HG03108 (cell line): Measurements from ENCODE around the gene ICE2.
"Not testable (repeated sequence)": the region's sequence is repeated elsewhere in the genome, so short reads cannot be mapped to it uniquely, and the experiment has no call there.

ENCODE experiments used
- ATAC-seq: cut with Tn5 transposase; IDR thresholded peaks from one replicate; pipeline ENCODE4 v1.9.1; 2021; ENCODE audit warnings: moderate library complexity; ENCODE audit not compliant: unreplicated experiment

ICE2 gene

DNA sequence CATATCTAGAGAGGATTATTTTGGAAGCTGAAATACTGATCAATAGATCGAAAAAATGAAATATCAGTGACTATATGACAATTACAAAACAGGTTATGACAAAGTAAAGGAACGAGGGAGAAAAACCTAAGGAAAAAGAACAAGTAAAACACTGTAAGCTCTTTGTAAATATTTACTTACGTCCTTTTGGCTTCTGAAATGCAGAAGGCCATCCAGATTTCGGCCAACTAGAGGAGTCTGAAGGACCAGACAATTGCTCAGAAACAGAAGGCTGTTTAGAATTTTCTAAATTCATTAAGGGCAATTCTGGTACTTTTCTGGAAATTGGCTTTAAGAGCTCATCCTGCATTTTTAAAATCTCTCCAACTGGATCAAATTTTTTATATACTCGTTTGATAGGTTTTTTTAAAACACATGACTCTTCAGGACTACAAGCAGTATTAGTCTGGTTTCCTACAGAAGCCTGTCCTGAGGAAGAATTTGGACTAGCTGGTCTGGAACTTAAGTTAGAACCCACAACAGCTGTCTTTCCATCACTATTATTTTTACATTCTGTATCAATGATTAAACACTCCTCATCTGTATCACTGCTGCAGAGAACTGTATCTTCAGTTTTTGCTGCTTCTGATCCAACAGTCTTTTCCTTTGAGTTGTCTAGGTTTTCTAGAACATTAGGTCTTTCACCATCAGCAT, 30.1 kb downstream of the ICE2 start:
- no peak for ATAC-seq

DNA sequence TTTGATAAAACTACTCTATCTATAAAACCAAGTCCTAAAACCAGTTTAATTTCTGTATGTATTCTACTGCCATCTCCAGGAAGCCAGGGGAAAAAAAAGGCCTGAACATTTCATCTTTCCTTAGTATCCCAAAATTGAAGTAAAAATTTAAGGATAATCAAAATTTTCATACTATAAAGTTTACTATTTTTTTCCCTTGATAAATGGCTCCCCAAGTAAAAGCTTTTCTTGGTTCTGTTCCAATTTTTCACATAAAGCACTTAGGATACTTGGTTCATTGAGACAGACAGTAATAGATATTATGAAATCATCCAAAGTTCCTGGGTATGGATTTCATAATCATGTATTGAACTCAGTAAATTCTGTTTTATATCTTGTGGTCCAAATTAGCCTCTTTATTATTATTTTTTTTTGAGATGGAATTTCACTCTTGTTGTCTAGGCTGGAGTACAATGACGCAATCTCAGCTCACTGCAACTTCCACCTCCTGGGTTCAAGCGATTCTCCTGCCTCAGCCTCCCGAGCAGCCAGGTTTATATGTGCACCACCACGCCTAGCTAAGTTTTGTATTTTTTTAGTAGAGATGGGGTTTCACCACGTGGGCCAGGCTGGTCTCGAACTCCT, 34.5 kb downstream of the ICE2 start:
- ATAC-seq: no peak

- no peak for ATAC-seq
These were observed 36.2 kb downstream of the ICE2 start for GRCh38 chr15:60442763-60443162.

- ATAC-seq: no peak
These were observed 36.8 kb downstream of the ICE2 start for GRCh38 chr15:60442031-60442650.

GRCh38 chr15:60441331-60441730, 37.6 kb downstream of the ICE2 start:
- ATAC-seq: no peak

DNA sequence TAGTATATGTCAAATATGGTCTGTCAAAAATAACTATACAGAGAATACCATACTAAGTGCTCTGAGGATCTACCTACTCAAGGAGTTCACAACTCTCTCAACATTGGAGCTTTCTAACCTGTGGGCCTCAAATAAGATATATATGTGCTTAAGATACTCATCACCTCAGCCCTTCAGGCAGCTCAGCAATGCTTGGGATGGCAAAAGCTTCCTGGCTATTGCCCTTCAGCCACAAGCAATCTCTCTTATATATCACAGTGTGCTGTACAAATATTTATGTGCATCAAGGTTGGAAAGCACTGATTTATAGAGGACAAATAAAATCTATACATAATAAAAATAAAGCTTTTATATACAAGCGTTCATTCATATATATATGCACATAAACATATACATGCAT, 40.3 kb downstream of the ICE2 start:
- no peak for ATAC-seq

DNA sequence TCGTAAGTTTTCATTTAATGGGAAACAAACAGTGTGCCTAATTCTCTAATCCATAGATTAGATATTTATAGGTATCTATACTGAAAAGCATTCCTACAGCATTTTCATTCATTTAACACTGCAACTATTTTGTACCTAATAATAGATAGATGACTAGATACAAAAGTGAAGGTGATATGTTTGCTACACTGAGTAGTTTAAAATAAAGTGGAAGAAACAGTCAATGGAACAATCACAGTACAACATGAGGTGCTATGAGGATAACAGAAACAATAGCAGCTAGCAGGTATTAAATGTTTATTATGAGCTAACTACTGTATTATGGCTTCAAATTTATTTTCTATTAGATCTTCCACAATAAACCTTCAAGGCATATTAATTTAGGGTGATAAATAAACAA, 50.0 kb downstream of the ICE2 start:
- no peak for ATAC-seq

- no peak for ATAC-seq
These were observed 52.0 kb downstream of the ICE2 start for GRCh38 chr15:60426870-60427508.

GRCh38 chr15:60425461-60425860, 53.5 kb downstream of the ICE2 start:
- ATAC-seq: no peak

GRCh38 chr15:60424006-60424405, 54.9 kb downstream of the ICE2 start:
- no peak for ATAC-seq

GRCh38 chr15:60423537-60423936, 55.4 kb downstream of the ICE2 start:
- no peak for ATAC-seq

DNA sequence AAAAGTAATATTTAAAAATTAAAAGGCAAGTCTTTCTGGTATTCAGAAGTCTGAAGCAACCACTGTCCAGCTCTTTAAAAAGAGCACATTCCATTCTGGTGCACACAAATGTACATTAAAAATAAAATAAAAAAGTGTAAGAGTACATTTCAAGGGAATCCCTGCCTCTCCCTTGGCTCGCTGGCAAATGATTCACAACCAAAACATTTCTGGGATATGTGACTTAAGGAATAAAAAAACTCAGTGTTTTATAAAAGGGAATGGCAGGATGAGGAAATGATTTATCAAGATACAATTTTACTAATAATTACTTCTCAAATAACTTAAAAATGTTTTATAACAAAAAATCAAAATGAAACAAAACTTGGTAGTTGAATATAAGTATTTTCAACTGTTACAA, 57.4 kb downstream of the ICE2 start:
- ATAC-seq: no peak

- ATAC-seq: no peak
These were observed 58.7 kb downstream of the ICE2 start for GRCh38 chr15:60420203-60420716.

- ATAC-seq: no peak
These were observed 59.2 kb downstream of the ICE2 start for GRCh38 chr15:60419753-60420152.

DNA sequence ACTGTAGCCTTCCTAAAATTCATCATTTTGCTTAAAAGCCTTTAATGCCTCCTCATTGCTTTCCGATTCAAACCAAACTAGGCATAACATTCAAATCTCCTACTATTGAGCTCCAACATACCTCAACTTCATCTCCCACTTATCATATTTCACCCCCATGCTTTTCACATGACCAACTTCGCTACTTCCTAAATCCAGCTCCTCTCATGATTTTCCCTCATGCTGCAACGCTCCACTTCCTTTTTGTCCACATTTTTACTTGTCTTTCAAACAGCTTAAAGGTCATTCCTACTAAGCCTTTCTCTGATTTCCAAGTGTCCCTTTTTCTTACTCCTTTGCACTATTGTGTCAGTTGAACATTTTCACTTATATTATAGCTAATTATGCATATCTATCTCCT, 60.8 kb downstream of the ICE2 start:
- ATAC-seq: no peak

- ATAC-seq: no peak
These were observed 61.8 kb downstream of the ICE2 start for GRCh38 chr15:60417112-60417511.

GRCh38 chr15:60416484-60416883, 62.5 kb downstream of the ICE2 start:
- no peak for ATAC-seq

DNA sequence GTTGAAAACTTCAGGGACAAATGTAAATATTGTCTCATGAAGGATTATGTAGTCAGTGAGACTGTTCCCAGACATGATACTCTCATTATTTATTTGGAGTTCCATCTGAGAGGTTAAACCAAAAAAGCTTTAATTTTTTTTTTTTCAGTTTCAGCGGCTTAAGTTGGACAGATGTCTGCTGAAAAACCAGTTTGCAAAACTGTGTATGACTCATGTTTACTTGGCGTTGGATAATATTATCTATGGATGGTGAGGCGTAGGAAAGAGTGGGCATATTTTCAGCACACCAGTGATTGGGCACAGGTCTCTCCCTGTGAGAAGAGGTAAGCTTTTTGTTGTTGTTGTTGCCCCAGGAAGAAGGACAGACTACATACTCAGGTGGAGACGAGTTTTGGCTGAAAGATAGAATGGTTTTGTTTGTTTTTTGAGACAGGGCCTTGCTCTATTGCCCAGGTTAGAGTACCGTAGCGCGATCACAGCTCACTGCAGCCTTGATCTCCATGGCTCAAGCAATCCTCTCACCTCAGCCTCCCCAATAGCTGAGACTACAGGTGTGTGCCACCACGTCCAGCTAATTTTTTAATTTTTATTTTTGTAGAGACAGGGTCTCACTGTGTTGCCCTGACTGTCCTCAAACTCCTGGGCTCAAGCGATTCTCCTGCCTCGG, 64.8 kb downstream of the ICE2 start:
- no peak for ATAC-seq

DNA sequence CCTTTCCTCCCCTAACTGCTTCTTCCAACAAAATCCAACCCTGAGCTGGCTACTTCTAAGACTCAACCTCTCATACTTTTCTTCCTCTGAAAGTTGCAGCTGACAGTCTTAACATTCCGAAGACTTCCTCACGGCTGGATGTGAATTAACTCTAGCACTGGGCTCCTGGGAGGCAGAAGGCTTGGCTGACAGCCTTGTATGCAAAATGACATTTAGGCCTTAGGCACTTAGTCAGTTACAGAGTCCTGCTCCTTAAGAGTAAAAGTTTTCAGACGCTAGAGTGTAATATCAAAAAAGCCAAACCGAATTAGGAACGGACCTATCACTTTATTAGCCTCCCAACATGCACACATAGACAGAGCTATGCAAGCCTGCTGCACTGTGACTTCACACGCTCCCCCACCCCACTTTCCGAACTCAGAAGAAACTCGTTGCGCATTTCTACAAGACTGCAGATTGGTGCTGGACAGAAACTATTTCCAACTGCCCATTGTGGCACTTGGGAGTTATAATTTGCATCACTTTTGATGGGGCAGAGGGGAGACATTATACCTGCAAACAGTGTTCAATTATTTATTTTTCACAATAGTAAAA, 65.6 kb downstream of the ICE2 start:
- ATAC-seq: no peak

DNA sequence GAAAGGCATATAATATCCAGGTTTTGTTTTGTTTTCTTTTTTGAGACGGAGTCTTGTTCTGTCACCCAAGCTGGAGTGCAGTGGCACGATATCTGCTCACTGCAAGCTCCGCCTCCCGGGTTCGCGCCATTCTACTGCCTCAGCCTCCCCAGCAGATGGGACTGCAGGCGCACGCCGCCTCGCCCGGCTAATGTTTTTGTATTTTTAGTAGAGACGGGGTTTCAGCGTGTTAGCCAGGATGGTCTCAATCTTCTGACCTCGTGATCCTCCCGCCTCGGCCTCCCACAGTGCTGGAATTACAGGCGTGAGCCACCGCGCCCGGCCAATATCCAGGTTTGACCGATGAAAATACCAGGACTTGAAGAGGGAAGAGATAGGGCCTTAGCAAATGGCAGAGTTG, 66.1 kb downstream of the ICE2 start:
- not testable (repeated sequence) for ATAC-seq
